ENCODE measurements around the gene ARRB1. TPM values are rescaled to one million over a fixed set of nuclear protein-coding genes. Genes with fewer than 3 reads are reported as not detected.

The ARRB1 gene
- total and polyA plus RNA-seq, 9 of the 15 experiments (the other 6 are each of a cell fraction or from before 2014, with no cell fraction given): 6.6 to 45.4 (median 28.5) TPM

- ChIA-PET POLR2A (interaction anchor here (1.5 kb wide), 1 partner anchor 96 kb away, joined by 3 read pairs; no protein-coding TSS in a partner anchor), CTCF (ENCODE audit: low intra/inter-chr PET ratio) (no interaction called here)
- 50% methylated on average over 2 of the region's 4 CpGs for WGBS (ENCODE audit: insufficient coverage, low coverage, missing lambda C conversion rate)
- Histone ChIP-seq H3K9ac (ENCODE audit: insufficient read depth in 1 of 2, low read depth in 2 of 2, low read length in 2 of 2) (no peak overlapping the region), H3K79me2 (ENCODE audit: control insufficient read depth, insufficient read depth, low read length) (peaks cover 29% of the 10 kb centered on the region), H3K4me2 (ENCODE audit: insufficient read depth, low read length) (no peak overlapping the region), H3K36me3 (ENCODE audit: control insufficient read depth, insufficient read depth, low read length) (peaks cover 25% of the 10 kb centered on the region; the same call in 2 of the 3 replicates), H3K27me3 (ENCODE audit: control insufficient read depth in 2 of 2, insufficient read depth in 2 of 2, low read length in 2 of 2) (no peaks in the 10 kb centered on the region), H3K27ac (ENCODE audit: extremely low read depth, low read depth, low read length) (no peak overlapping the region), H3K9me1 (ENCODE audit: control insufficient read depth, insufficient read depth, low read length) (no peaks in the 10 kb centered on the region), H3K4me1 (replicated peaks in 1 of 2; ENCODE audit: control insufficient read depth in 2 of 2, insufficient read depth in 2 of 2, low read length in 2 of 2) (peaks cover 20 to 26% of the 10 kb centered on the region in 2 experiments; a peak in 4 of 5 replicates), H4K20me1 (replicated peaks; ENCODE audit: control insufficient read depth, insufficient read depth, low read length) (peaks cover 11% of the 10 kb centered on the region; the same call in 1 of the 2 replicates), H3K9me3 (replicated peaks; ENCODE audit: control insufficient read depth, insufficient read depth, low read depth, low read length) (no peaks in the 10 kb centered on the region), H3K4me3 (no peak overlapping the region), H2AFZ (ENCODE audit: low read depth, low read length) (no peak overlapping the region)
- FAIRE-seq: no peak
- in situ Hi-C loops (cut with MboI): loop anchor here (5.0 kb wide), 1 partner anchor 58 kb away; no protein-coding TSS in a partner anchor
- intact Hi-C loops (cut with micrococcal nuclease): no loop called here
- ATAC-seq: no peak
- TF ChIP-seq AFF4 (CRISPR knock-in tag; IDR thresholded peaks at IDR 0.05): no peak
- TF ChIP-seq CGGBP1 (CRISPR knock-in tag; IDR thresholded peaks at IDR 0.05): no peak
- TF ChIP-seq MYBL2 (IDR thresholded peaks at IDR 0.05; ENCODE audit: low read depth): no peak
- TF ChIP-seq MYBL2 (CRISPR knock-in tag; IDR thresholded peaks at IDR 0.05; ENCODE audit: borderline replicate concordance): no peak
- no TSS peak for BruUV-seq (replicated peaks)
- DNase-seq (ENCODE audit: extremely low read depth in 1 of 4, low spot score in 3 of 4): no peak
These were observed 26.7 kb downstream of the ARRB1 start for GRCh38 chr11:75324740-75325139.
